ENCODE results near the gene MORN1. TPM values are rescaled to one million over a fixed set of nuclear protein-coding genes. Genes with fewer than 3 reads are reported as not detected.

Gene MORN1
- total RNA-seq, 1 donor, result 9.5 TPM

DNA sequence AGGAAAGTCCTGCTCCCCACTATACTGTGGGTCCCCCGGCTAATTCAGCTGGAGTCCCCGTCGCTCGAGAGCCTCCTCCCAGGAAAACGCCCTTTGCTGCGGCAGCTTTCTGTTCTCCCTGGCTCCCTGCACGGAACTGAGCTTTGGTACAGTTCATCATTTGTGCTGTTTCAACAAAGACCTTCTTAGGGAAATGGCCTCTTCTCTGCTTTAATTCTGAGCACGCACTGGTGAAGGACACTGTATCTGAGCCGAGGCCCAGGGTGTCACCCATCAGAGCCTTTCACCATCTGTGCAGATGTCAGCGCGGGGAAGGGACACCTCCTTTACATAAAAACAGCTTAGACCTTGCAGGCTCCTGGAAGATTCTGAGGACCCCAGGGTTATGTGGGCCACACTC lies 34.5 kb upstream of the MORN1 start:
- TF ChIP-seq CTCF (IDR thresholded peaks at IDR 0.05; ENCODE audit: insufficient read depth, low read depth, low read length), result no peak
- DNase-seq (ENCODE audit: low read depth), result no peak
- no peak overlapping the region for H3K4me3 ChIP-seq (ENCODE audit: low read depth, low read length)

DNA sequence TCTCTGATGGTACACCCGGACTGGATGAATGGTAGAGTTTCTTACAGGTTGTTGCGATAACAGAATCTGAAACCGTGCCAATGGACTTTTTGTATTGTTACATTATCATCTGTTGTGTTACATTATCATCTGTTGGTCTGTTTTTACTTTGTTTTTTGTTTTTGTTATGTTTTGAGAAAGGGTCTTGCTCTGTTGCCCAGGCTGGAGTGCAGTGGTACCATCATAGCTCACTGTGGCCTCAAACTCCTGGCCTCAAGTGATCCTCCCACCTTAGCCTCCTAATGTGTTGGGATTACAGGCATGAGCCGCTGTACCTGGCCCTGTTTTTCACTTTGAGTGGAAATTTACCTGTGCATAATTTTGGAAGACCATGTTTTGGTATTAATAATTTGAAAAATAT lies 31.2 kb upstream of the MORN1 start:
- no peak for DNase-seq (ENCODE audit: low read depth)
- no peak for TF ChIP-seq CTCF (IDR thresholded peaks at IDR 0.05; ENCODE audit: insufficient read depth, low read depth, low read length)
- H3K4me3 ChIP-seq (ENCODE audit: low read depth, low read length), result no peak overlapping the region

DNA sequence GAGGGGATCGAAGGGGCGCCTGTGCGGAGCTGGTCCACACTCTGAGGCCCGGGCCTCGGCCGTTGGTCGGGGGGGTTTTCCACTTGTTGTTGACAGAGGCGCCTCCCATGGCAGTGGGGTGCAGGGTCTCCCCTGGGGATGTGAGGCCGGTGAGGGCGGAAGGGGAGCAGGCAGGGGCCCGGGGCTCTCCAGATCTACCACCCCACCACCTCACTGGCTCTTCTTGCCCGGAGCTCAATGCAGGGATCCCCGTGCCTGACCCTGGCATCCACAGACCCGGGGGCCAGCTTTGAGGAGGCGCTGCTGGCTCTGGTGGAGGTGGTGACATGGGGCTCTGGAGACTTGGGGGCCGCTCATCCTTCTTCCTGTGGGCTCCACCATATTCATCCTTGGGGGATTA lies 28.1 kb upstream of the MORN1 start:
- no peak overlapping the region for H3K4me3 ChIP-seq (ENCODE audit: low read depth, low read length)
- DNase-seq (ENCODE audit: low read depth), result no peak
- TF ChIP-seq CTCF (IDR thresholded peaks at IDR 0.05; ENCODE audit: insufficient read depth, low read depth, low read length), result no peak

GRCh38 chr1:2418791-2419320 lies 27.5 kb upstream of the MORN1 start:
- no peak overlapping the region for H3K4me3 ChIP-seq (ENCODE audit: low read depth, low read length)
- DNase-seq (ENCODE audit: low read depth), result no peak
- TF ChIP-seq CTCF (IDR thresholded peaks at IDR 0.05; ENCODE audit: insufficient read depth, low read depth, low read length), result no peak

DNA sequence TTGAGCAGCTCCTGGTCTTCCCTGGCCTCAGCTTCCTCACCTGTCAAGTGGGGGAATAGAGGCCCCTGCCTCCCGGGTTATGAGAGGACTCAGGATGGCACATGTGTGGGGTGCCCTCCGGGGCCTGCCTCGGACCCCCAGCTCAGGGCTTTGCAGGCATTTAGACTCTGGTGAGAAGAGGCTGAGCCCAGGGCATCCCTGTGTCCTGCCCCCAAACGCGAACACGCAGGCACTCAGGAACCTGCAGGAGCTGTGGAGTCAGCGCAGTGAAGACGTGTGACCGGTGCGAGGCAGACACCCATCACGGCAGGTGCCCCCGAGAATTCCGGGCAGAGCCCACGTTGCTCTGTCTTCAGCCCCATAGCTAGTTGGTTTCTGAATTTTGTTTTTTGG lies 26.5 kb upstream of the MORN1 start:
- no peak overlapping the region for H3K4me3 ChIP-seq (ENCODE audit: low read depth, low read length)
- TF ChIP-seq CTCF (IDR thresholded peaks at IDR 0.05; ENCODE audit: insufficient read depth, low read depth, low read length), result no peak
- no peak for DNase-seq (ENCODE audit: low read depth)

GRCh38 chr1:2417083-2417832 lies 25.9 kb upstream of the MORN1 start:
- no peak overlapping the region for H3K4me3 ChIP-seq (ENCODE audit: low read depth, low read length)
- no peak for DNase-seq (ENCODE audit: low read depth)
- no peak for TF ChIP-seq CTCF (IDR thresholded peaks at IDR 0.05; ENCODE audit: insufficient read depth, low read depth, low read length)

- no peak for DNase-seq (ENCODE audit: low read depth)
- TF ChIP-seq CTCF (IDR thresholded peaks at IDR 0.05; ENCODE audit: insufficient read depth, low read depth, low read length), result no peak
- H3K4me3 ChIP-seq (ENCODE audit: low read depth, low read length), result no peak overlapping the region
Measured at GRCh38 chr1:2416403-2416802, 25.0 kb upstream of the MORN1 start.
